ENCODE measurements around the gene PELI3.

DNA sequence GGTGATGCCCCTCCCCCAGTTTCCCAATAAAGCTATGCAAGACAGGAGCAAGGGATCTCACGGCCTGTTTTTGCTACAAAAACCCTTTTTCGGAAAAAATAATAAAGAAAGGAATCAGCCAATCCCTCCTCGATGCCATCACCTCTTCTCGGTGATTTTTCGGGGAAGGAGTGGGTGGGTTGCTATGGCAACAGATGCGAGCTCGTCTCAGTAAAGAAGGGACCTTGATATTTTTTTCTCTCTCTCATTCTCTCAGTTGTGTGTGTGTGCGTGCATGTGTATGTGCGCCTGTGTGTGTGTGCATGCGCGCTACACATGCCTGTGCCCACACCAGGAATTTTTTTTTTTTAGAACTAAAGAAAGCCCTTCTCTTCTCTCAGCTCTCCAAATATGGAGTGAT is 49.7 kb upstream of the PELI3 start:
- TF ChIP-seq, protein P1, sequence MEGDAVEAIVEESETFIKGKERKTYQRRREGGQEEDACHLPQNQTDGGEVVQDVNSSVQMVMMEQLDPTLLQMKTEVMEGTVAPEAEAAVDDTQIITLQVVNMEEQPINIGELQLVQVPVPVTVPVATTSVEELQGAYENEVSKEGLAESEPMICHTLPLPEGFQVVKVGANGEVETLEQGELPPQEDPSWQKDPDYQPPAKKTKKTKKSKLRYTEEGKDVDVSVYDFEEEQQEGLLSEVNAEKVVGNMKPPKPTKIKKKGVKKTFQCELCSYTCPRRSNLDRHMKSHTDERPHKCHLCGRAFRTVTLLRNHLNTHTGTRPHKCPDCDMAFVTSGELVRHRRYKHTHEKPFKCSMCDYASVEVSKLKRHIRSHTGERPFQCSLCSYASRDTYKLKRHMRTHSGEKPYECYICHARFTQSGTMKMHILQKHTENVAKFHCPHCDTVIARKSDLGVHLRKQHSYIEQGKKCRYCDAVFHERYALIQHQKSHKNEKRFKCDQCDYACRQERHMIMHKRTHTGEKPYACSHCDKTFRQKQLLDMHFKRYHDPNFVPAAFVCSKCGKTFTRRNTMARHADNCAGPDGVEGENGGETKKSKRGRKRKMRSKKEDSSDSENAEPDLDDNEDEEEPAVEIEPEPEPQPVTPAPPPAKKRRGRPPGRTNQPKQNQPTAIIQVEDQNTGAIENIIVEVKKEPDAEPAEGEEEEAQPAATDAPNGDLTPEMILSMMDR (IDR thresholded peaks at IDR 0.05) = no peak
- TF ChIP-seq EP300 (IDR thresholded peaks at IDR 0.05) (no peak), POLR2AphosphoS5 (IDR thresholded peaks at IDR 0.05) (no peak)

All from esophagus muscularis mucosa (tissue), 4 donors.